ENCODE data around the gene AKT2. TPM values are rescaled to one million over a fixed set of nuclear protein-coding genes. Genes with fewer than 3 reads are reported as not detected.

The AKT2 gene
- total RNA-seq, 1 experiment from 2014 or later, result 141 TPM

DNA sequence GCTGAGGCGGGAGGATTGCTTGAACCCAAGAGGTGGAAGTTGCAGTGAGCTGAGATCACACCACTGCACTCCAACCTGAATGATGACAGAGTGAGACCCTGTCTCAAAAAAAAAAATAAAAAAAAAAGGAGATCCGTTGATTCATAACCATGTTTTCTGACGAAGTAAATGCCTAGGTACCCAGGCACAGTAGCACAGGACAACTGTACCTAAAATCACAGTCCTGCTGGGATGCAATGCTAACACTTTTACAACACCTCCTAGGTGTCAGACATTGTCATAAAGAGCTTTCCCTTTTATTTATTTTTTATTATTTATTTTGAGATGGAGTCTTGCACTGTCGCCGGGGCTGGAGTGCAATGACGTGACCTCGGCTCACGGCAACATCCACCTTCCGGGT is 64.5 kb downstream of the AKT2 start:
- ATAC-seq, result no peak
- Histone ChIP-seq H3K4me3 (replicated peaks in 1 of 2; ENCODE audit: low read depth in 1 of 2, low read length in 2 of 2) (peak overlapping the region in 1 of 2 experiments; percentile 45; a peak in 1 of 4 replicates), H3K9me2 (ENCODE audit: insufficient read depth) (no peaks in the 10 kb centered on the region), H3K36me3 (ENCODE audit: control insufficient read depth in 1 of 2, insufficient read depth in 2 of 2, low read length in 2 of 2) (no peaks in the 10 kb centered on the region), H3K27me3 (ENCODE audit: insufficient read depth, low read length) (no peaks in the 10 kb centered on the region), H4K20me1 (ENCODE audit: insufficient read depth) (no peaks in the 10 kb centered on the region), H3K9me3 (ENCODE audit: control insufficient read depth in 1 of 2, insufficient read depth in 1 of 2, low read depth in 1 of 2, low read length in 2 of 2) (no peaks in the 10 kb centered on the region), H3K79me2 (ENCODE audit: insufficient read depth, low read length) (peaks cover 6% of the 10 kb centered on the region; the same call in 1 of the 2 replicates), H3K27ac (ENCODE audit: low read depth, low read length) (peak overlapping the region; percentile 72), H3K9ac (ENCODE audit: low read length) (peak overlapping the region; percentile 55), H2AFZ (ENCODE audit: low read depth, low read length, poor library complexity, severe bottlenecking) (no peak overlapping the region), H3K4me1 (ENCODE audit: control insufficient read depth in 1 of 2, insufficient read depth in 2 of 2, low read length in 2 of 2) (peaks cover 45 to 91% of the 10 kb centered on the region in 2 experiments), H3K4me2 (ENCODE audit: low read length) (peak overlapping the region; percentile 76)
- RAD21 ChIA-PET (ENCODE audit: low non-redundant PET in 1 of 2, low total read pairs in 2 of 2, uncharacterized antibody in 2 of 2, unreplicated experiment in 2 of 2), result interaction anchor here in 1 of 2 experiments (1.6 kb wide), 1 partner anchor 81 kb away, joined by 4 read pairs; no protein-coding TSS in a partner anchor
- BruUV-seq (replicated peaks), result no TSS peak
- POLR2A ChIA-PET, result no interaction called here
- DNase-seq (ENCODE audit: low read depth, low spot score), result no peak
- intact Hi-C loops (cut with micrococcal nuclease), result loop anchor here (5.0 kb wide), 2 partner anchors 392 to 428 kb away; no protein-coding TSS in a partner anchor
- TF ChIP-seq TCF7L2 (IDR thresholded peaks at IDR 0.05; ENCODE audit: borderline replicate concordance, extremely low read depth, insufficient read depth, insufficient read length) (no peak), RAD21 (IDR thresholded peaks at IDR 0.05; ENCODE audit: low read depth) (no peak), SRF (IDR thresholded peaks at IDR 0.05; ENCODE audit: low read depth) (no peak), EZH2 (IDR thresholded peaks at IDR 0.05) (no peak), EGR1 (IDR thresholded peaks at IDR 0.05; ENCODE audit: low read depth) (no peak), SIN3A (IDR thresholded peaks at IDR 0.05; ENCODE audit: low read depth) (no peak), ELF1 (IDR thresholded peaks at IDR 0.05; ENCODE audit: borderline replicate concordance, low read depth) (no peak), EZH2phosphoT487 (IDR thresholded peaks at IDR 0.05; ENCODE audit: borderline replicate concordance) (no peak), ZNF274 (IDR thresholded peaks at IDR 0.05; ENCODE audit: low read depth, low read length) (no peak), YY1 (IDR thresholded peaks at IDR 0.05; ENCODE audit: extremely low read depth, insufficient replicate concordance, low read depth, low read length) (no peak)
- TF ChIP-seq, protein P1, sequence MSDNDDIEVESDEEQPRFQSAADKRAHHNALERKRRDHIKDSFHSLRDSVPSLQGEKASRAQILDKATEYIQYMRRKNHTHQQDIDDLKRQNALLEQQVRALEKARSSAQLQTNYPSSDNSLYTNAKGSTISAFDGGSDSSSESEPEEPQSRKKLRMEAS (IDR thresholded peaks at IDR 0.05), result no peak
- CTCF ChIA-PET, result interaction anchor here (1.1 to 1.9 kb wide), 3 partner anchors 55 to 85 kb away, joined by 3 to 5 read pairs (median 3); no protein-coding TSS in a partner anchor
